ENCODE measurements around the gene ATG5.

Gene ATG5
- 59.1 to 68.1 reads per million in 2 experiments for total RNA-seq

GRCh38 chr6:106325336-106326178, at the start of gene ATG5:
Gene ATG5 (minus strand): TSS chr6:106325760. CDS start chr6:106316208, 9,552 bp downstream.
- peak; percentile 100 for DNase-seq (ENCODE audit: low read depth)

DNA sequence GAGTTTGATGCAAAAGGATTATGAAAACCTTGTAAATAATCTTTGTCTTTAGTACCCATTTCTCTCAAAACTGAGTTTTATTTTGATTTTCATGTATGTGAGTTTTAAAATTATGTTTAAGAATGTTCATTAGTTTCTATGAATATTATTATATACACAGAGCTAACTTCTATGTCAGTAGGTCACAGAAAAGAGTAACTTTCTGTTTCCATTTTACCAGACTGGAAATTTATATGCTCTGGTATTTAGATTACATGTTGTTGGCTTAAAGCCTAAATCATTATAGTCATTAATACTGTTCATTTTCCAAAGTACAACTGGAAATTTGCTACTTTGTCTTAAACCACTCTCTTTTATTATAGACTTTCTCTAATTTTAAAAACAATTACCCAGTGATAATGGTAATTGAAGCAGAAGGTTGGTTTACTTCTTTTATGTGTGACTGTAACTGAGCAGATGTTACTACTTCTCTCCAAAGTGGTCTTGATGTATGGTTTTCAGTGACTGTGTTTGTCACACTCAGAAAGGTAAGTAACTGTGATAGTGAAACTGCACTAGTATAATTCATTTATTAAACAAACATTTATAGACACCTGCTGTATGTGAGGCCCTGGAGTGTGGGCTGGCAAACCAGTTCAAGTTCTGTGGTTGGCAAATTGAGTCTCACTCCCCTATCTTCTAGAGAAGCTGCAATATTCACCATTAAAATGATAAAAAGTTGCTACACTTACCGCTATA, 48.1 kb upstream of the ATG5 start:
- no peak for DNase-seq (ENCODE audit: low read depth)

GRCh38 chr6:106372838-106373501, 47.4 kb upstream of the ATG5 start:
- no peak for DNase-seq (ENCODE audit: low read depth)

GRCh38 chr6:106370639-106371038, 45.1 kb upstream of the ATG5 start:
- DNase-seq (ENCODE audit: low read depth) = no peak

GRCh38 chr6:106369739-106370138, 44.2 kb upstream of the ATG5 start:
- DNase-seq (ENCODE audit: low read depth) = no peak

DNA sequence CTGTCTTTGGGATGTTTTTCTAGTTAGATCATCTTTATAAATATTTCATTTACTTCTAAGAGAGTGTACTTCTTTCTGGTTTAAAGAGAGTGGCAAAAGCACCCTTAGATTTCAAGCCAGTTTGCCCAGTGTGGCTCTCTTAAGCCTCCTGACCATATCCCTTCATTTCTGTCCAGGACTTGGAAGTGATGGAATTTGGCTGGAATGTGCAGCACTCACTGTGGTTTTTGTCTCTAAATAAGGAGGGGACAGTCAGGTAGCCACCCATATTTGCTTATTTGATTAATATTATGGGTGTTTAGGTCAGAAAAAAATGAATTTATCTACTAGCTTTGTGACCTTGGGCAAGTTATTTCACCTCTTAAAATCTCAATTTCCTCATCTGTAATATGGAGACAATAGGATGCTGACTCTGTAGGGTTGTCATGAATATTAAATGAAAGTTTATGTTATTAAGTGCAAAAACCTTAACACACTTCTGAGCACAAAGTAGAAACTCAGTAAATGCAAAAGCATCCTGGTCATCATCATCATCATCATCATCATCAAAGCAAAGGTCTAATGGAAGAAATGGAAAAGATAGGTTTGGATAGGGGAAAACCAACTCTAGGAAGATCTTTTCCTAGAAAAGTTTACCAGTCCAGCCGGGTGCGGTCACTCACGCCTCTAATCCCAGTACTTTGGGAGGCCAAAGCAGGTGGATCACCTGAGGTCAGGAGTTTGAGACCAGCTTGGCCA, 38.0 kb upstream of the ATG5 start:
- DNase-seq (ENCODE audit: low read depth) = no peak

GRCh38 chr6:106360989-106361430, 35.5 kb upstream of the ATG5 start:
- no peak for DNase-seq (ENCODE audit: low read depth)

GRCh38 chr6:106360410-106360988, 34.9 kb upstream of the ATG5 start, which contains the start of gene CRYBG1:
Gene CRYBG1 (plus strand): TSS chr6:106360717. CDS start chr6:106360909, 192 bp downstream.
- peak; percentile 58 for DNase-seq (ENCODE audit: low read depth)

DNA sequence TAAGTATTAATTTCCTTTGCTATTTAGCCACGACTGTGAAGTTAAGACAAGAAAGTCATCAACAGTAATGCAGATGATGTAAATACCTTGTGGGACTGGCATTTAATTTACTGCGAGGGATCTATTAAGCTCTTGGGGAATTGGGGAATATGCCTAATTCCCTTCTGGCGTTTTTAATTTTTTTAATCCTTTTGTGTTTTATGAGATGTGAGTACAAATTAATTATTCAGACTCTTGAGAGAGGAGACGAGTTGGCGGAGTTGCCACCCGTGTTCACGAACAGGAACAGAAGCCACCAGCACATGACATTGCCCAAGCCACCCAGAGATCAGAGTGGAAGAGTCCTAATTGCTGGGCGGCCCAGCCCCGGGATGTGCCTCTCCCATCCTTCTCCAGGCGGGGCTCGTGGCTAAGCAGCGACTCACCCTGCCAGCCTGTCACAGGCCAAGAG, 34.4 kb upstream of the ATG5 start:
- no peak for DNase-seq (ENCODE audit: low read depth)

GRCh38 chr6:106356378-106356777, 30.8 kb upstream of the ATG5 start:
- no peak for DNase-seq (ENCODE audit: low read depth)

- no peak for DNase-seq (ENCODE audit: low read depth)
Measured at GRCh38 chr6:106347219-106347618, 21.7 kb upstream of the ATG5 start.

DNA sequence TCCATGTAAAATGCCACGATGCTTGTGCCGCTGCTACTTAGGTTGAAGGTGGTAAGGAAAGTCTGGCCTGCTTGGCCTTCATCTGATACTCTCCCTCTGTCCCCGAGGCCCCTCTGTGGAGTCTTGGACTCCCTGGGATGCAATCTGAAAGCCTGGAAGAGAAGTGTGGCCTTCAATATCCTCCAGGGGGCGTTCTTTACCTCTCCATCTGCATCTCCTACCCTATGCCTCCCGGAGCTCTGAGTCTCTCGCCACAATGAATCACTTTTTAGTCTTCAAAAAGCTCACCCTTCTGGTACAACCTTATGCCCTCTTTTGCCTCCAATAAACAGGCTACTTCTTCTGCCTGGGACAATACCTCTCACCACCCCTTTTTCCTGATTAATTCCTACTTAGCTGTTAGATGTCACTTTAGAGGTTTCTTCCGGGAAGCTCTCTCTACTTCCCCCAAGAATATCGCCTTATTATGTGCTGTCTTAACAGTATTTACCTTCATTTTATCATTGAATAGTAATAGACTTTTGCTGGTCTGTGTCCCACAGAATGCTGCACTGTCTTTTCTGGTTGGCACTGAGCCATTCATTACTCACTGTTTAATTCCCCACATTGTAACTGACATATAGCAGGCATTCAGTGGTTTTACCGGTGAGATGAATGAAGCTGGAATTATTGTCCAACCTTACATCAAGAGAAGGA, 13.9 kb upstream of the ATG5 start:
- DNase-seq (ENCODE audit: low read depth) = peak; percentile 12

DNA sequence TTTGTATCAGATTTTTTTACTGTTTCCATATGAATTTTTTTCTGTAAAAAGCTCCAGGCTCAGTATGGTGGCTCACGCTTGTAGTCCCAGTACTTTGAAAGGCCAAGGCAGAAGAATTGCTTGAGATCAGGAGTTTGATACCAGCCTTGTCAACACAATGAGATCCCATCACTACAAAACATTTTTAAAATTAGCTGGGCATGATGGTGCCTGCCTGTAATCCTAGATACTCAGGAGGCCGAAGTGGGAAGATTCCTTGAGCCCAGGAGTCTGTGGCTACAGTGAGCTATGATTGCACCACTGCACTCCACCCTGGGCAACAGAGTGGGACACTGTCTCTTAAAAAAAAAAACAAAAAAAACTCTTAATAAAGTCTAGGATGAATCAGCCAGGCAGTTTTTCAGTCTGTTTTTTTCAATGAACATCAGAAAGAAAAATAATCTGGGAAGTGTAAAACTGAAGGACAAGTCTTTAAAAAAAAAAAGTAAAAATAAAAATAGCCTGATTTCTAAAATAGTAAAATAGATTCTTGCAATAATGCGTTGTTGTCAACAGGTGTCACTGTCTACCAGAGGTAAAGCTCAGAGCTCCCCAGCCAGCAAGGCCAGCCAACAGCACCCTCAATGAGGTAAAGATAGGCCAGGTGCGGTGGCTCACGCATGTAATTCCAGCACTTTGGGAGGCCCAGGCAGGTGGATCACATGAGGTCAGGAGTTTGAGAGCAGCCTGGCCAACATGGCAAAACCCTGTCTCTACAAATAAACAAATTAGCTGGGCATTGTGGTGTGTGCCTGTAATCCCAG, 9.3 kb upstream of the ATG5 start:
- DNase-seq (ENCODE audit: low read depth) = peak; percentile 28

GRCh38 chr6:106324726-106325335, 729 bp downstream of the ATG5 start:
- DNase-seq (ENCODE audit: low read depth) = no peak

- no peak for DNase-seq (ENCODE audit: low read depth)
Measured at GRCh38 chr6:106321940-106322339, 3.6 kb downstream of the ATG5 start.

DNA sequence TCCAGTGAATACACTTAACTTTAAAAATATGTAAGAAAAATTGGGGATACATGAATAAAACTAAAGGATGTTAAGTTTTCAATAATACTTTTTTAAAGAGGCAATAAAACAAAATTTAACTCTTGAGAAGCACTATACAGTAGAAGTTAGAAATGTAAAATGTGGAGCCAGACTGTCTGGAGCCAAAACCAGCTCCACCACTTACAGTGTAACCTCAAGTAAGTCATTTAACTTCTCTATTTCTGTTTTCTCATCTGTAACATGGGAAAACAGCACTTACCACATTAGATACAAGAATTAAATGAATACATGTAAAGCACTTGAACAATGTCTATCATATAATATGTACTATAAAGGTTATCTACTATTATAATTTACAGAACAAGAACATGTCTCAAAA, 6.7 kb downstream of the ATG5 start:
- DNase-seq (ENCODE audit: low read depth) = no peak

GRCh38 chr6:106318061-106318460, 7.5 kb downstream of the ATG5 start:
- DNase-seq (ENCODE audit: low read depth) = no peak

- DNase-seq (ENCODE audit: low read depth) = no peak
Measured at GRCh38 chr6:106316375-106316766, 9.2 kb downstream of the ATG5 start.

- DNase-seq (ENCODE audit: low read depth) = no peak
Measured at GRCh38 chr6:106315765-106316374, 9.7 kb downstream of the ATG5 start.
